ENCODE data around the gene MCUB.

MCUB gene

DNA sequence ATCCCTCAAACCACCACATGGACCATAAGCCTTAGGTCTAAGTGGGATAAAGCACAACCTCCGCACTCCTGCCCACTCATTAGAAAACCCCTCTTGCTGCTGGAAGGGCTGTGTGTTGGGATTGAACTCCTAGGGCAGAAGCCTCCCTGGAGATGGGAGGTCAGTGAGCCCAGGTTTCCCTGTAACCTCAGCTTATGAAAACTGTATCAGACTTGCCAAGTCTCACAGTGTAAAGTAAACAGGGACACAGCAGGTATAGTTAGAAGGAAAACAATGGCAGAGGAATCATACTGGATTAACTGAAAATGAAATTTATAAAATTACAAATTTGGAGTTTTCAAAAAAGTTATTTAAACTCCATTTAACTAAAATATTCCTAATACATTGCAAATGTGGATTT lies 113.3 kb downstream of the MCUB start:
- Histone ChIP-seq H3K23ac (ENCODE audit: low read length) (no peak overlapping the region), H2BK12ac (ENCODE audit: low read length) (no peak overlapping the region), H4K12ac (ENCODE audit: low read depth, low read length) (no peak overlapping the region), H2AFZ (ENCODE audit: insufficient read depth, low read length, poor library complexity) (no peak overlapping the region), H3K4me2 (ENCODE audit: low read length) (no peak overlapping the region), H3K14ac (ENCODE audit: low read length) (no peak overlapping the region), H4K8ac (ENCODE audit: low read depth, low read length) (no peak overlapping the region), H2AK5ac (ENCODE audit: low read length) (no peak overlapping the region), H3K4me3 (ENCODE audit: low read depth, low read length) (no peak overlapping the region), H3K79me1 (ENCODE audit: low read length) (no peaks in the 10 kb centered on the region), H4K91ac (ENCODE audit: low read depth, low read length) (no peak overlapping the region), H3K4me1 (ENCODE audit: control insufficient read depth in 1 of 2, insufficient read depth in 2 of 2, low read length in 2 of 2) (no peaks in the 10 kb centered on the region), H3K27me3 (ENCODE audit: insufficient read depth, low read length) (no peaks in the 10 kb centered on the region), H2BK5ac (ENCODE audit: low read depth, low read length, poor library complexity) (no peak overlapping the region), H3K36me3 (ENCODE audit: control insufficient read depth in 1 of 2, insufficient read depth in 2 of 2, low read length in 2 of 2) (no peaks in the 10 kb centered on the region), H2BK120ac (ENCODE audit: insufficient read depth, low read length, poor library complexity) (no peak overlapping the region), H3K9me3 (ENCODE audit: insufficient read depth, low read depth, low read length) (peaks cover 2% of the 10 kb centered on the region), H3K9ac (ENCODE audit: low read length) (peak overlapping the region; percentile 53), H3K27ac (ENCODE audit: low read depth, low read length) (no peak overlapping the region), H3K18ac (ENCODE audit: low read length) (no peak overlapping the region), H3K79me2 (ENCODE audit: control insufficient read depth, insufficient read depth, low read length, poor library complexity) (no peaks in the 10 kb centered on the region), H3K4ac (ENCODE audit: low read depth, low read length) (no peak overlapping the region)
- WGBS (ENCODE audit: extremely low coverage, insufficient coverage, insufficient read length) = no CpG with 5 or more reads among the region's 1 CpG
- no peak for DNase-seq

DNA sequence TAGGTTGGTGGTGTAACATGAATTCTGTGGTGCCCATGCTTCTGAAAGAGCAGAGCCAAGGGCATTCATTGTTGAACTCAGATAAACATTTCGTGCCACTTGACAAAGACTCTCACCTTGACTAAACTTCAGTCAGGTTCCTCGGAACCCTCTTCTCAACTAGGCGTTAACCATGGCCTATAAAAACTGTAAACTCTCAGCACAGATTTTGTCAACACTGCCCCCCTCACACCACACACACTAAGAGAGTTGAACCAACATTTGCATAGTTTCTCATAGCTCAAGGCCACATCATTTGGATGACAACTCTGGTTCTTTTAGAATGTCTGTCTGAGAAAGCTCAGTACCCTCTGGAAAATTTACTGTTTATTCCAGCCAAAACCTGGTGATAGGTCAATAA lies 115.1 kb downstream of the MCUB start:
- H2BK5ac ChIP-seq (ENCODE audit: low read depth, low read length, poor library complexity) = no peak overlapping the region
- H3K4me1 ChIP-seq (ENCODE audit: control insufficient read depth in 1 of 2, insufficient read depth in 2 of 2, low read length in 2 of 2) = no peaks in the 10 kb centered on the region
- H2BK120ac ChIP-seq (ENCODE audit: insufficient read depth, low read length, poor library complexity) = no peak overlapping the region
- no peak overlapping the region for H3K27ac ChIP-seq (ENCODE audit: low read depth, low read length)
- peaks cover 0 to 2% of the 10 kb centered on the region in 2 experiments for H3K36me3 ChIP-seq (ENCODE audit: control insufficient read depth in 1 of 2, insufficient read depth in 2 of 2, low read length in 2 of 2)
- no peak overlapping the region for H3K9ac ChIP-seq (ENCODE audit: low read length)
- H2AK5ac ChIP-seq (ENCODE audit: low read length) = no peak overlapping the region
- H3K23ac ChIP-seq (ENCODE audit: low read length) = no peak overlapping the region
- H2AFZ ChIP-seq (ENCODE audit: insufficient read depth, low read length, poor library complexity) = no peak overlapping the region
- no peaks in the 10 kb centered on the region for H3K79me2 ChIP-seq (ENCODE audit: control insufficient read depth, insufficient read depth, low read length, poor library complexity)
- H4K91ac ChIP-seq (ENCODE audit: low read depth, low read length) = no peak overlapping the region
- no peak overlapping the region for H4K12ac ChIP-seq (ENCODE audit: low read depth, low read length)
- H3K18ac ChIP-seq (ENCODE audit: low read length) = no peak overlapping the region
- no peaks in the 10 kb centered on the region for H3K27me3 ChIP-seq (ENCODE audit: insufficient read depth, low read length)
- H4K8ac ChIP-seq (ENCODE audit: low read depth, low read length) = no peak overlapping the region
- H3K79me1 ChIP-seq (ENCODE audit: low read length) = no peaks in the 10 kb centered on the region
- H3K4me3 ChIP-seq (ENCODE audit: low read depth, low read length) = no peak overlapping the region
- peaks cover 10% of the 10 kb centered on the region for H3K9me3 ChIP-seq (ENCODE audit: insufficient read depth, low read depth, low read length)
- H3K4me2 ChIP-seq (ENCODE audit: low read length) = no peak overlapping the region
- H3K4ac ChIP-seq (ENCODE audit: low read depth, low read length) = no peak overlapping the region
- no CpG with 5 or more reads among the region's 3 CpGs for WGBS (ENCODE audit: extremely low coverage, insufficient coverage, insufficient read length)
- DNase-seq = no peak
- no peak overlapping the region for H3K14ac ChIP-seq (ENCODE audit: low read length)
- H2BK12ac ChIP-seq (ENCODE audit: low read length) = no peak overlapping the region

DNA sequence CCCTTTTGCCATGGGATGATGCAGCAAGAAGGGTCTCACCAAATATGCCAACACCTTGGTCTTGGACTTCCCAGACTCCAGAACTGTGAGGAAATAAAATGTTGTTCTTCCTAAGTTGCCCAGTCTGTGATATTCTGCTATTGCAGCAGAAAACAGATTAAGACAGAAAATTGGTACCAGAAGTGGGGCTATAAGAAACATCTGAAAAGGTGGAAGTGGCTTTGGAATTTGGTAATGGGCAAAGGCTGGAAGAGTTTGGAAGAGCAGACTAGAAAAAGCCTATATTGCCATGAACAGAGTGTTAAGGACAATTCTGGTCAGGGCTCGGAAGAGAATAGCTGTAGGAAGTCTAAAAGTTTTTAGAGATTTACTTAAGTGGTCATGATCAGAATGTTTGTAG lies 115.8 kb downstream of the MCUB start:
- Histone ChIP-seq H2BK120ac (ENCODE audit: insufficient read depth, low read length, poor library complexity) (no peak overlapping the region), H3K4me1 (ENCODE audit: control insufficient read depth in 1 of 2, insufficient read depth in 2 of 2, low read length in 2 of 2) (no peaks in the 10 kb centered on the region), H4K8ac (ENCODE audit: low read depth, low read length) (no peak overlapping the region), H4K12ac (ENCODE audit: low read depth, low read length) (no peak overlapping the region), H3K23ac (ENCODE audit: low read length) (no peak overlapping the region), H3K27ac (ENCODE audit: low read depth, low read length) (no peak overlapping the region), H3K18ac (ENCODE audit: low read length) (no peak overlapping the region), H4K91ac (ENCODE audit: low read depth, low read length) (no peak overlapping the region), H2AK5ac (ENCODE audit: low read length) (no peak overlapping the region), H2AFZ (ENCODE audit: insufficient read depth, low read length, poor library complexity) (no peak overlapping the region), H3K36me3 (ENCODE audit: control insufficient read depth in 1 of 2, insufficient read depth in 2 of 2, low read length in 2 of 2) (peaks cover 0 to 2% of the 10 kb centered on the region in 2 experiments), H3K79me1 (ENCODE audit: low read length) (no peaks in the 10 kb centered on the region), H2BK12ac (ENCODE audit: low read length) (no peak overlapping the region), H3K9ac (ENCODE audit: low read length) (no peak overlapping the region), H3K4me2 (ENCODE audit: low read length) (no peak overlapping the region), H3K79me2 (ENCODE audit: control insufficient read depth, insufficient read depth, low read length, poor library complexity) (no peaks in the 10 kb centered on the region), H3K27me3 (ENCODE audit: insufficient read depth, low read length) (no peaks in the 10 kb centered on the region), H3K4ac (ENCODE audit: low read depth, low read length) (no peak overlapping the region), H3K9me3 (ENCODE audit: insufficient read depth, low read depth, low read length) (peaks cover 10% of the 10 kb centered on the region), H3K4me3 (ENCODE audit: low read depth, low read length) (no peak overlapping the region), H3K14ac (ENCODE audit: low read length) (no peak overlapping the region), H2BK5ac (ENCODE audit: low read depth, low read length, poor library complexity) (no peak overlapping the region)
- WGBS (ENCODE audit: extremely low coverage, insufficient coverage, insufficient read length) = no CpG with 5 or more reads among the region's 1 CpG
- no peak for DNase-seq

DNA sequence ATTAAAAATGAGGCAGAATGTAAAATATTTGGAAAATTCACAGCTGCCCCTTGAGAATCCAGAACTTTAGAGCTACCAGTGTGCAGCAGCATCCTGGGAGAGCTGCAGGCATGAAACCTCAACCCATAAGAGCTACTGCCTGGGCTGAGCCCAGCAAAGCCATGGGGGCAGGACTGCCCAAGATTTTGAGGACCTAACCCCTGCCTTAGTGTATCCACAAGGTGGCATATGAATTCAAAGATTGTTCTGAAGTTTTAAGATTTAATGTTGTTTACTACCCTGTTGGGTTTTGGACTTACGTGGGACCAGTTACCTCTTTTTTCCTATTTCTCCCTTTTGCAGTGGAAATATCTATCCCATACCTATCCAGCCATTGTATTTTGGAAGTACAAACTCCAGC lies 116.8 kb downstream of the MCUB start:
- H3K27me3 ChIP-seq (ENCODE audit: insufficient read depth, low read length) = no peaks in the 10 kb centered on the region
- H2BK5ac ChIP-seq (ENCODE audit: low read depth, low read length, poor library complexity) = no peak overlapping the region
- no peak overlapping the region for H3K23ac ChIP-seq (ENCODE audit: low read length)
- no peak overlapping the region for H3K14ac ChIP-seq (ENCODE audit: low read length)
- H4K91ac ChIP-seq (ENCODE audit: low read depth, low read length) = no peak overlapping the region
- H2BK120ac ChIP-seq (ENCODE audit: insufficient read depth, low read length, poor library complexity) = no peak overlapping the region
- H3K79me2 ChIP-seq (ENCODE audit: control insufficient read depth, insufficient read depth, low read length, poor library complexity) = no peaks in the 10 kb centered on the region
- no peak overlapping the region for H3K27ac ChIP-seq (ENCODE audit: low read depth, low read length)
- H2AFZ ChIP-seq (ENCODE audit: insufficient read depth, low read length, poor library complexity) = no peak overlapping the region
- H3K9ac ChIP-seq (ENCODE audit: low read length) = no peak overlapping the region
- H3K9me3 ChIP-seq (ENCODE audit: insufficient read depth, low read depth, low read length) = peaks cover 14% of the 10 kb centered on the region
- peak in 1 of 2 donors; percentile 2 for DNase-seq
- H3K79me1 ChIP-seq (ENCODE audit: low read length) = no peaks in the 10 kb centered on the region
- no peak overlapping the region for H3K18ac ChIP-seq (ENCODE audit: low read length)
- H3K4me1 ChIP-seq (ENCODE audit: control insufficient read depth in 1 of 2, insufficient read depth in 2 of 2, low read length in 2 of 2) = no peaks in the 10 kb centered on the region
- no peak overlapping the region for H4K8ac ChIP-seq (ENCODE audit: low read depth, low read length)
- no peak overlapping the region for H3K4me3 ChIP-seq (ENCODE audit: low read depth, low read length)
- no CpG with 5 or more reads among the region's 1 CpG for WGBS (ENCODE audit: extremely low coverage, insufficient coverage, insufficient read length)
- H4K12ac ChIP-seq (ENCODE audit: low read depth, low read length) = no peak overlapping the region
- peaks cover 2 to 7% of the 10 kb centered on the region in 2 experiments for H3K36me3 ChIP-seq (ENCODE audit: control insufficient read depth in 1 of 2, insufficient read depth in 2 of 2, low read length in 2 of 2)
- H3K4me2 ChIP-seq (ENCODE audit: low read length) = no peak overlapping the region
- no peak overlapping the region for H2AK5ac ChIP-seq (ENCODE audit: low read length)
- H2BK12ac ChIP-seq (ENCODE audit: low read length) = no peak overlapping the region
- H3K4ac ChIP-seq (ENCODE audit: low read depth, low read length) = no peak overlapping the region

Measured in trophoblast cell (in vitro differentiated cells and primary cell).